HG02798 (cell line): ENCODE results near the gene IGF2.

Experiments used
- ATAC-seq: cut with Tn5 transposase; IDR thresholded peaks from one replicate; pipeline ENCODE4 v1.9.1; 2021; ENCODE audit warnings: mild to moderate bottlenecking; ENCODE audit not compliant: unreplicated experiment, poor library complexity

The IGF2 gene

GRCh38 chr11:2155511-2155910 lies 16.3 kb upstream of the IGF2 start:
- no peak for ATAC-seq

GRCh38 chr11:2154889-2155288 lies 15.7 kb upstream of the IGF2 start:
- ATAC-seq: no peak

GRCh38 chr11:2154195-2154585 lies 15.0 kb upstream of the IGF2 start:
- ATAC-seq: no peak

GRCh38 chr11:2153581-2154194 lies 14.5 kb upstream of the IGF2 start:
- ATAC-seq: no peak

- no peak for ATAC-seq
Measured at GRCh38 chr11:2151500-2152257, 12.5 kb upstream of the IGF2 start.

- no peak for ATAC-seq
Measured at GRCh38 chr11:2149864-2150847, 11.0 kb upstream of the IGF2 start.

GRCh38 chr11:2149460-2149859 lies 10.3 kb upstream of the IGF2 start:
- no peak for ATAC-seq

GRCh38 chr11:2148595-2148994 lies 9.4 kb upstream of the IGF2 start:
- no peak for ATAC-seq

GRCh38 chr11:2147391-2147790 lies 8.2 kb upstream of the IGF2 start:
- no peak for ATAC-seq

GRCh38 chr11:2146051-2146450 lies 6.9 kb upstream of the IGF2 start:
- no peak for ATAC-seq

GRCh38 chr11:2144544-2145248 lies 5.5 kb upstream of the IGF2 start:
- ATAC-seq: no peak

- ATAC-seq: no peak
Measured at GRCh38 chr11:2143799-2144543, 4.8 kb upstream of the IGF2 start.

- ATAC-seq: no peak
Measured at GRCh38 chr11:2143477-2143798, 4.2 kb upstream of the IGF2 start.

- ATAC-seq: no peak
Measured at GRCh38 chr11:2142762-2143202, 3.6 kb upstream of the IGF2 start.

- no peak for ATAC-seq
Measured at GRCh38 chr11:2142300-2142759, 3.1 kb upstream of the IGF2 start.

- ATAC-seq: no peak
Measured at GRCh38 chr11:2140411-2141400, 1.5 kb upstream of the IGF2 start.

GRCh38 chr11:2139621-2140337 lies 590 bp upstream of the IGF2 start:
- no peak for ATAC-seq
